DND-41 (cell line): ENCODE data around the gene MAML3.

ENCODE experiments used
- CTCF ChIP-seq: IDR thresholded peaks from 2 replicates; pipeline ENCODE4 v1.5.1; 2012; ENCODE audit warnings: borderline replicate concordance, low read length, moderate library complexity, mild to moderate bottlenecking; ENCODE audit not compliant: poor library complexity, severe bottlenecking; ENCODE audit errors: extremely low read depth
- EZH2 ChIP-seq: IDR thresholded peaks from 3 replicates; pipeline ENCODE4 v1.6.1; 2012; ENCODE audit warnings: borderline replicate concordance, low read depth, mild to moderate bottlenecking, moderate library complexity, low read length, inconsistent platforms; ENCODE audit not compliant: severe bottlenecking

DNA sequence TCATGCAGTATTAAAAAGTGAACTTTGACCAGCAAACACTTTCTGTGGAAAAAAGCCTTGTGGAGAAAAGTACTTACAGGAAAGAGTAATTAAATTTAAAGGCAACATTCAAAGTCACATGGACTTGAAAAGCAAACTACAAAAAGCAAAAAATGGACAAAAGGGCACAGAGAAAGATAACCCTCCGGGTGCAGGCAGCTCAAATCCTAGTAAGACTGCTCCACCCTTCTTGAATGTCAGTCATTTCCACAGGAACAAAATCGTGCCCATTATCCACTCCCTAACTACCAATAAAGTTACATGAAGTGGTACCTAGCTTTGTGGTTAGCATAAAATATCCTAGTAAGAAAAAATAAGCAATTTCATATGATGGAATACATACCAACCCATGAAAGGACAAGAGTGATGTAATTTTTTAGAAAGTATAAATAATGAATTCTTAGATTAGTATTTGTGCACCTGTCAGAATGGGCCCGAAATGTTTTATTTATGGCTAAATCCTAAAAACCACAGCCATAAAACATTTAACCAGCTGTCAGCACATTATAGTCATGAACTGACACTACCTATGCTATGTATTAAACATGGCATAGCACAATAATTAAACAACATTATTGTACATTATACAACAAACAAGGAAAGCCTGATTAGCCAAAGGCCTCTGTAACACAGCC, 43.3 kb downstream of the MAML3 start:
- TF ChIP-seq CTCF (no peak), EZH2 (no peak)
